ENCODE data around the gene LSR. TPM values are rescaled to one million over a fixed set of nuclear protein-coding genes. Genes with fewer than 3 reads are reported as not detected.
A peak's percentile ranks its signal among the peaks of the same experiment; 100 is the strongest.
"Not testable (repeated sequence)": the region's sequence is repeated elsewhere in the genome, so short reads cannot be mapped to it uniquely, and the experiment has no call there.

The LSR gene
- total and polyA plus RNA-seq, 2 experiments from 2014 or later, result 40.1 to 91.9 TPM

- Histone ChIP-seq H3K27me3 (no peaks in the 10 kb centered on the region), H3K4me1 (ENCODE audit: low read depth) (peaks cover 4% of the 10 kb centered on the region), H3K36me3 (peaks cover 23% of the 10 kb centered on the region), H3K9me3 (ENCODE audit: low read depth) (no peaks in the 10 kb centered on the region), H3K4me3 (no peak overlapping the region), H3K27ac (peak overlapping the region; percentile 57)
- TF ChIP-seq CTCF (IDR thresholded peaks at IDR 0.05; ENCODE audit: low read depth, low read length), result no peak
- DNase-seq (ENCODE audit: low read depth in 1 of 2, low spot score in 1 of 2), result no peak
Measured at GRCh38 chr19:35279374-35279773, 30.6 kb downstream of the LSR start.

GRCh38 chr19:35279985-35280821, 31.4 kb downstream of the LSR start:
- Histone ChIP-seq H3K27ac (peak overlapping the region; percentile 57), H3K36me3 (peaks cover 17% of the 10 kb centered on the region), H3K27me3 (no peaks in the 10 kb centered on the region), H3K9me3 (ENCODE audit: low read depth) (no peaks in the 10 kb centered on the region), H3K4me1 (ENCODE audit: low read depth) (peaks cover 4% of the 10 kb centered on the region), H3K4me3 (no peak overlapping the region)
- DNase-seq (ENCODE audit: low read depth in 1 of 2, low spot score in 1 of 2), result no peak
- no peak for TF ChIP-seq CTCF (IDR thresholded peaks at IDR 0.05; ENCODE audit: low read depth, low read length)

GRCh38 chr19:35281303-35281702, 32.5 kb downstream of the LSR start:
- no peak overlapping the region for H3K4me3 ChIP-seq
- no peaks in the 10 kb centered on the region for H3K9me3 ChIP-seq (ENCODE audit: low read depth)
- no peak overlapping the region for H3K27ac ChIP-seq
- H3K27me3 ChIP-seq, result no peaks in the 10 kb centered on the region
- DNase-seq (ENCODE audit: low read depth in 1 of 2, low spot score in 1 of 2), result no peak
- H3K36me3 ChIP-seq, result peaks cover 16% of the 10 kb centered on the region
- H3K4me1 ChIP-seq (ENCODE audit: low read depth), result peaks cover 4% of the 10 kb centered on the region
- TF ChIP-seq CTCF (IDR thresholded peaks at IDR 0.05; ENCODE audit: low read depth, low read length), result no peak

- H3K9me3 ChIP-seq (ENCODE audit: low read depth), result no peaks in the 10 kb centered on the region
- no peak overlapping the region for H3K4me3 ChIP-seq
- H3K27me3 ChIP-seq, result no peaks in the 10 kb centered on the region
- no peak for DNase-seq (ENCODE audit: low read depth in 1 of 2, low spot score in 1 of 2)
- no peak for TF ChIP-seq CTCF (IDR thresholded peaks at IDR 0.05; ENCODE audit: low read depth, low read length)
- peaks cover 4% of the 10 kb centered on the region for H3K4me1 ChIP-seq (ENCODE audit: low read depth)
- no peaks in the 10 kb centered on the region for H3K36me3 ChIP-seq
- no peak overlapping the region for H3K27ac ChIP-seq
Measured at GRCh38 chr19:35284153-35285094, 35.6 kb downstream of the LSR start.

GRCh38 chr19:35285095-35285449, 36.3 kb downstream of the LSR start:
- H3K4me3 ChIP-seq, result no peak overlapping the region
- TF ChIP-seq CTCF (IDR thresholded peaks at IDR 0.05; ENCODE audit: low read depth, low read length), result no peak
- no peak for DNase-seq (ENCODE audit: low read depth in 1 of 2, low spot score in 1 of 2)
- no peaks in the 10 kb centered on the region for H3K36me3 ChIP-seq
- H3K9me3 ChIP-seq (ENCODE audit: low read depth), result no peaks in the 10 kb centered on the region
- H3K4me1 ChIP-seq (ENCODE audit: low read depth), result peaks cover 1% of the 10 kb centered on the region
- H3K27ac ChIP-seq, result no peak overlapping the region
- H3K27me3 ChIP-seq, result no peaks in the 10 kb centered on the region

- not testable (repeated sequence) for H3K9me3 ChIP-seq (ENCODE audit: low read depth); H3K27me3 ChIP-seq; H3K36me3 ChIP-seq; H3K4me3 ChIP-seq; DNase-seq (ENCODE audit: low read depth in 1 of 2, low spot score in 1 of 2); H3K4me1 ChIP-seq (ENCODE audit: low read depth); H3K27ac ChIP-seq
Measured at GRCh38 chr19:35285465-35285864, 36.7 kb downstream of the LSR start.

- H3K9me3 ChIP-seq (ENCODE audit: low read depth); H3K27ac ChIP-seq; H3K4me1 ChIP-seq (ENCODE audit: low read depth); H3K36me3 ChIP-seq; DNase-seq (ENCODE audit: low read depth in 1 of 2, low spot score in 1 of 2); H3K4me3 ChIP-seq; H3K27me3 ChIP-seq: not testable (repeated sequence)
Measured at GRCh38 chr19:35286101-35286500, 37.3 kb downstream of the LSR start.

Measured in cardiac muscle cell (in vitro differentiated cells and primary cell).